HepG2 (cell line): ENCODE measurements around the gene AANAT. TPM values are rescaled to one million over a fixed set of nuclear protein-coding genes. Genes with fewer than 3 reads are reported as not detected.
A peak's percentile ranks its signal among the peaks of the same experiment; 100 is the strongest.

ENCODE experiments used
- EED ChIP-seq: sonication (generic); formaldehyde crosslinking; IDR thresholded peaks from 2 replicates; pipeline ENCODE4 v1.5.0; 2020; ENCODE audit warnings: mild to moderate bottlenecking, missing genetic modification reagents
- HDAC1 ChIP-seq: sonication (generic); formaldehyde crosslinking; IDR thresholded peaks from 2 replicates; pipeline ENCODE4 v1.5.1; 2020; ENCODE audit warnings: mild to moderate bottlenecking, missing genetic modification reagents
- HOXA3 ChIP-seq: sonication (generic); formaldehyde crosslinking; IDR thresholded peaks from 2 replicates; pipeline ENCODE4 v1.5.0; 2020; ENCODE audit warnings: missing genetic modification reagents
- ZNF441 ChIP-seq: sonication (generic); formaldehyde crosslinking; IDR thresholded peaks from 2 replicates; pipeline ENCODE4 v1.7.0; 2021; ENCODE audit warnings: missing genetic modification reagents, borderline replicate concordance
- ZNF556 ChIP-seq: sonication (generic); formaldehyde crosslinking; IDR thresholded peaks from 2 replicates; pipeline ENCODE4 v1.4.0; 2020; ENCODE audit warnings: mild to moderate bottlenecking, missing genetic modification reagents, borderline replicate concordance
- ZNF570 ChIP-seq: sonication (generic); formaldehyde crosslinking; IDR thresholded peaks from 2 replicates; pipeline ENCODE4 v1.4.0; 2020; ENCODE audit warnings: mild to moderate bottlenecking, missing genetic modification reagents, borderline replicate concordance
- ZNF83 ChIP-seq: sonication (generic); formaldehyde crosslinking; IDR thresholded peaks from 2 replicates; pipeline ENCODE4 v1.4.0; 2020; ENCODE audit warnings: missing genetic modification reagents, mild to moderate bottlenecking, borderline replicate concordance
- polyA plus RNA-seq, 8 experiments: library from polyadenylated mRNA; depleted of rRNA in 3 of 8; stranded (reverse) in 7 of 8; unstranded in 1 of 8; fragments of >200 nt; fragmentation: Illumina TruSeq in 4 of 8; extraction: Trizol in 4 of 8; gene quantifications; 2 replicates each; pipeline versions ENCODE4 v1.2.1 to v1.2.3, GENCODE V29; 2011 to 2016; ENCODE audit warnings: low read depth in 4 of 8, missing spikeins in 1 of 8, mixed read lengths in 1 of 8; ENCODE audit not compliant: insufficient read depth in 1 of 8
- total RNA-seq, 5 experiments: library from RNA; depleted of rRNA; stranded (reverse); fragments of >200 nt; fragmentation: Illumina TruSeq; extraction: Trizol; gene quantifications; 2 replicates each; pipeline ENCODE4 v1.2.3, GENCODE V29; 2016; ENCODE audit warnings: low read depth in 1 of 5
- TF ChIP-seq, protein P1 (sequence below): sonication (generic); formaldehyde crosslinking; IDR thresholded peaks from 2 replicates; pipeline ENCODE4 v1.4.0; 2020; ENCODE audit warnings: mild to moderate bottlenecking, missing genetic modification reagents
- TF ChIP-seq, protein P2 (sequence below): IDR thresholded peaks from 2 replicates; pipeline ENCODE4 v1.6.1; 2016; ENCODE audit warnings: missing compliant biosample characterization, missing genetic modification reagents, borderline replicate concordance
- TF ChIP-seq, protein P3 (sequence below): sonication (generic); formaldehyde crosslinking; IDR thresholded peaks from 2 replicates; pipeline ENCODE4 v1.9.0; 2021; ENCODE audit warnings: missing genetic modification reagents, borderline replicate concordance
- TF ChIP-seq, protein P4 (sequence below), 2 experiments: fragments of 450-650 bp in 1 of 2; sonication (generic) in 1 of 2; formaldehyde crosslinking in 1 of 2; IDR thresholded peaks; 2 replicates each; pipeline versions ENCODE4 v1.6.1 to v1.8.0; 2016 to 2022; ENCODE audit warnings: antibody characterized with exemption in 1 of 2, mild to moderate bottlenecking in 1 of 2, missing genetic modification reagents in 1 of 2

The AANAT gene
- total and polyA plus RNA-seq, 2 of the 13 experiments (the other 11 are each of a cell fraction or from before 2014, with no cell fraction given): 0.07 TPM; not detected in 1

DNA sequence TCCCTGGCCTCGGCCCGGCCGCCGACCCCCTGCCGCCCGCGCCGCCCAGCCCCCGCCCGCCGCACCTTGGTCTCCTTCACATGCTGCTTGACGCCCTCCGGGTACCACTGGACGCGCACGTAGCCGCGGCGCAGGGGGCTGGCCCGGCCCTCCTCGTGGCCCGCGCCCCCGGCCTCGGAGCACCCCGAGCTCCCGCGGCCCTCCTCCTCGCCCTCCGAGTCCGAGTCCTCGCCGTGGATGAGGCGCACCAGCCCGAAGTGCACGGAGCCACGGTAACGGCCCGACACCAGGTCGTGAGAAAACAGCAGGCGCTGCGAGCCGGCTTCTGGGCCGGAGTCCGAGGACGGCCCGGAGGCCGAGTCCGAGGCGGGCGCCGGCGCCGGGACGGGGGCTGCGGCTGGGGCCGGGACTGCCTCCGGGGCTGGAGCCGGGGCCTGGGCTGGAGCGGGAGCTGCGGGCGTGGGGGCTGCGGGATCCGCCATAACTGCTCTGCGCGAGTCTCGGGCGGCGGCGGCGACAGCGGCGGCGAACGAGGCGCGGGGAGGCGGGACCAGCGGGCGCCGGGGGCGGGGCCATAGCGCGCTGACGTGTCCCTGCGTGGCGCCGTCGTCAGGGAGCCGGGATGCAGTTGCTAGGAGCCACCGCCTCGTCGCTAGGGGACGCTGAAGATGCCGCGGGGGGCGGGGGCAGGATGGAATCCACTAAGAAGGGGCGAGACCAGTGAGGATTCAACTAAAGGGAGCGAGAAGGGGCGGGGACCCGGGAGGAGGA is 14.6 kb upstream of the AANAT start, which contains the start of gene UBE2O (continued):
- TF ChIP-seq, protein P1, sequence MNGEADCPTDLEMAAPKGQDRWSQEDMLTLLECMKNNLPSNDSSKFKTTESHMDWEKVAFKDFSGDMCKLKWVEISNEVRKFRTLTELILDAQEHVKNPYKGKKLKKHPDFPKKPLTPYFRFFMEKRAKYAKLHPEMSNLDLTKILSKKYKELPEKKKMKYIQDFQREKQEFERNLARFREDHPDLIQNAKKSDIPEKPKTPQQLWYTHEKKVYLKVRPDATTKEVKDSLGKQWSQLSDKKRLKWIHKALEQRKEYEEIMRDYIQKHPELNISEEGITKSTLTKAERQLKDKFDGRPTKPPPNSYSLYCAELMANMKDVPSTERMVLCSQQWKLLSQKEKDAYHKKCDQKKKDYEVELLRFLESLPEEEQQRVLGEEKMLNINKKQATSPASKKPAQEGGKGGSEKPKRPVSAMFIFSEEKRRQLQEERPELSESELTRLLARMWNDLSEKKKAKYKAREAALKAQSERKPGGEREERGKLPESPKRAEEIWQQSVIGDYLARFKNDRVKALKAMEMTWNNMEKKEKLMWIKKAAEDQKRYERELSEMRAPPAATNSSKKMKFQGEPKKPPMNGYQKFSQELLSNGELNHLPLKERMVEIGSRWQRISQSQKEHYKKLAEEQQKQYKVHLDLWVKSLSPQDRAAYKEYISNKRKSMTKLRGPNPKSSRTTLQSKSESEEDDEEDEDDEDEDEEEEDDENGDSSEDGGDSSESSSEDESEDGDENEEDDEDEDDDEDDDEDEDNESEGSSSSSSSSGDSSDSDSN: peak; percentile 88; the same call in 1 of the 2 replicates
- TF ChIP-seq ZNF556 (CRISPR knock-in tag) (peak; percentile 84; the same call in 1 of the 2 replicates), ZNF441 (peak; percentile 79), HDAC1 (CRISPR knock-in tag) (peak; percentile 75), ZNF83 (CRISPR knock-in tag) (no peak), EED (CRISPR knock-in tag) (no peak), HOXA3 (CRISPR knock-in tag) (peak; percentile 86), ZNF570 (CRISPR knock-in tag) (no peak)
- TF ChIP-seq, protein P2, sequence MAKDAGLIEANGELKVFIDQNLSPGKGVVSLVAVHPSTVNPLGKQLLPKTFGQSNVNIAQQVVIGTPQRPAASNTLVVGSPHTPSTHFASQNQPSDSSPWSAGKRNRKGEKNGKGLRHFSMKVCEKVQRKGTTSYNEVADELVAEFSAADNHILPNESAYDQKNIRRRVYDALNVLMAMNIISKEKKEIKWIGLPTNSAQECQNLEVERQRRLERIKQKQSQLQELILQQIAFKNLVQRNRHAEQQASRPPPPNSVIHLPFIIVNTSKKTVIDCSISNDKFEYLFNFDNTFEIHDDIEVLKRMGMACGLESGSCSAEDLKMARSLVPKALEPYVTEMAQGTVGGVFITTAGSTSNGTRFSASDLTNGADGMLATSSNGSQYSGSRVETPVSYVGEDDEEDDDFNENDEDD (CRISPR knock-in tag): peak; percentile 66; the same call in 1 of the 2 replicates
- TF ChIP-seq, protein P3, sequence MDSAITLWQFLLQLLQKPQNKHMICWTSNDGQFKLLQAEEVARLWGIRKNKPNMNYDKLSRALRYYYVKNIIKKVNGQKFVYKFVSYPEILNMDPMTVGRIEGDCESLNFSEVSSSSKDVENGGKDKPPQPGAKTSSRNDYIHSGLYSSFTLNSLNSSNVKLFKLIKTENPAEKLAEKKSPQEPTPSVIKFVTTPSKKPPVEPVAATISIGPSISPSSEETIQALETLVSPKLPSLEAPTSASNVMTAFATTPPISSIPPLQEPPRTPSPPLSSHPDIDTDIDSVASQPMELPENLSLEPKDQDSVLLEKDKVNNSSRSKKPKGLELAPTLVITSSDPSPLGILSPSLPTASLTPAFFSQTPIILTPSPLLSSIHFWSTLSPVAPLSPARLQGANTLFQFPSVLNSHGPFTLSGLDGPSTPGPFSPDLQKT: no peak
- TF ChIP-seq, protein P4, sequence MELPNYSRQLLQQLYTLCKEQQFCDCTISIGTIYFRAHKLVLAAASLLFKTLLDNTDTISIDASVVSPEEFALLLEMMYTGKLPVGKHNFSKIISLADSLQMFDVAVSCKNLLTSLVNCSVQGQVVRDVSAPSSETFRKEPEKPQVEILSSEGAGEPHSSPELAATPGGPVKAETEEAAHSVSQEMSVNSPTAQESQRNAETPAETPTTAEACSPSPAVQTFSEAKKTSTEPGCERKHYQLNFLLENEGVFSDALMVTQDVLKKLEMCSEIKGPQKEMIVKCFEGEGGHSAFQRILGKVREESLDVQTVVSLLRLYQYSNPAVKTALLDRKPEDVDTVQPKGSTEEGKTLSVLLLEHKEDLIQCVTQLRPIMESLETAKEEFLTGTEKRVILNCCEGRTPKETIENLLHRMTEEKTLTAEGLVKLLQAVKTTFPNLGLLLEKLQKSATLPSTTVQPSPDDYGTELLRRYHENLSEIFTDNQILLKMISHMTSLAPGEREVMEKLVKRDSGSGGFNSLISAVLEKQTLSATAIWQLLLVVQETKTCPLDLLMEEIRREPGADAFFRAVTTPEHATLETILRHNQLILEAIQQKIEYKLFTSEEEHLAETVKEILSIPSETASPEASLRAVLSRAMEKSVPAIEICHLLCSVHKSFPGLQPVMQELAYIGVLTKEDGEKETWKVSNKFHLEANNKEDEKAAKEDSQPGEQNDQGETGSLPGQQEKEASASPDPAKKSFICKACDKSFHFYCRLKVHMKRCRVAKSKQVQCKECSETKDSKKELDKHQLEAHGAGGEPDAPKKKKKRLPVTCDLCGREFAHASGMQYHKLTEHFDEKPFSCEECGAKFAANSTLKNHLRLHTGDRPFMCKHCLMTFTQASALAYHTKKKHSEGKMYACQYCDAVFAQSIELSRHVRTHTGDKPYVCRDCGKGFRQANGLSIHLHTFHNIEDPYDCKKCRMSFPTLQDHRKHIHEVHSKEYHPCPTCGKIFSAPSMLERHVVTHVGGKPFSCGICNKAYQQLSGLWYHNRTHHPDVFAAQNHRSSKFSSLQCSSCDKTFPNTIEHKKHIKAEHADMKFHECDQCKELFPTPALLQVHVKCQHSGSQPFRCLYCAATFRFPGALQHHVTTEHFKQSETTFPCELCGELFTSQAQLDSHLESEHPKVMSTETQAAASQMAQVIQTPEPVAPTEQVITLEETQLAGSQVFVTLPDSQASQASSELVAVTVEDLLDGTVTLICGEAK (IDR thresholded peaks at IDR 0.05): no peak
- TF ChIP-seq, protein P4 (CRISPR knock-in tag; IDR thresholded peaks at IDR 0.05): no peak
